GM21528 (cell line): ENCODE data around the gene RASA3.

Experiments used
- ATAC-seq: cut with Tn5 transposase; IDR thresholded peaks from one replicate; pipeline ENCODE4 v1.9.1; 2021; ENCODE audit warnings: mild to moderate bottlenecking, moderate library complexity; ENCODE audit not compliant: unreplicated experiment, low FRiP score

The RASA3 gene

GRCh38 chr13:114041493-114041892 lies 90.9 kb downstream of the RASA3 start:
- no peak for ATAC-seq

- no peak for ATAC-seq
These were observed 92.8 kb downstream of the RASA3 start for GRCh38 chr13:114039471-114040141.

GRCh38 chr13:114038900-114039299 lies 93.5 kb downstream of the RASA3 start:
- no peak for ATAC-seq

- no peak for ATAC-seq
These were observed 94.2 kb downstream of the RASA3 start for GRCh38 chr13:114038211-114038613.

- no peak for ATAC-seq
These were observed 94.7 kb downstream of the RASA3 start for GRCh38 chr13:114037674-114038073.

- ATAC-seq: no peak
These were observed 96.6 kb downstream of the RASA3 start for GRCh38 chr13:114035583-114036531.

- ATAC-seq: no peak
These were observed 97.2 kb downstream of the RASA3 start for GRCh38 chr13:114035186-114035582.

- no peak for ATAC-seq
These were observed 97.9 kb downstream of the RASA3 start for GRCh38 chr13:114034481-114034891.

GRCh38 chr13:114033541-114034315 lies 98.7 kb downstream of the RASA3 start:
- ATAC-seq: no peak

GRCh38 chr13:114032126-114032799 lies 100.2 kb downstream of the RASA3 start:
- no peak for ATAC-seq

- ATAC-seq: no peak
These were observed 100.8 kb downstream of the RASA3 start for GRCh38 chr13:114031631-114032030.

GRCh38 chr13:114030666-114031610 lies 101.5 kb downstream of the RASA3 start:
- ATAC-seq: no peak

- ATAC-seq: no peak
These were observed 102.4 kb downstream of the RASA3 start for GRCh38 chr13:114029866-114030625.

- no peak for ATAC-seq
These were observed 104.6 kb downstream of the RASA3 start for GRCh38 chr13:114027826-114028225.

GRCh38 chr13:114027046-114027715 lies 105.2 kb downstream of the RASA3 start:
- ATAC-seq: no peak

GRCh38 chr13:114026481-114026880 lies 105.9 kb downstream of the RASA3 start:
- no peak for ATAC-seq

GRCh38 chr13:114025714-114026431 lies 106.5 kb downstream of the RASA3 start:
- ATAC-seq: no peak

- ATAC-seq: no peak
These were observed 107.1 kb downstream of the RASA3 start for GRCh38 chr13:114025405-114025713.
